Bronchial epithelial cell (primary cell): ENCODE data around the gene NRXN3. TPM values are rescaled to one million over a fixed set of nuclear protein-coding genes. Genes with fewer than 3 reads are reported as not detected.
A peak's percentile ranks its signal among the peaks of the same experiment; 100 is the strongest.

Experiments
- DNase-seq: peaks from one replicate; pipeline ENCODE4 v3.0.0-alpha.2; 2010; ENCODE audit warnings: low read depth
- FAIRE-seq: peaks from 2 replicates; lab custom pipeline; 2011; peaks lifted over from hg19 to GRCh38; lab: Jason Lieb, UNC
- H3K27me3 ChIP-seq: 2 replicates; pipeline ENCODE4 v1.5.1; 2011; ENCODE audit warnings: low read length; ENCODE audit not compliant: control insufficient read depth, insufficient read depth
- H3K36me3 ChIP-seq: 2 replicates; pipeline ENCODE4 v1.5.1; 2011; ENCODE audit warnings: low read length; ENCODE audit not compliant: control insufficient read depth, insufficient read depth
- H3K4me3 ChIP-seq: 2 replicates; pipeline ENCODE4 v1.5.1; 2011; ENCODE audit warnings: mild to moderate bottlenecking, low read depth, low read length, control low read depth
- total RNA-seq: library from RNA; depleted of rRNA; stranded (reverse); fragments of >200 nt; gene quantifications from 2 replicates; pipeline ENCODE4 v1.2.1, GENCODE V29; 2014
- TF ChIP-seq, protein P1 (sequence below): IDR thresholded peaks from 2 replicates; pipeline ENCODE4 v1.5.1; 2011; ENCODE audit warnings: mild to moderate bottlenecking, moderate library complexity, low read length, control low read depth, inconsistent platforms; ENCODE audit not compliant: insufficient read depth, severe bottlenecking

Gene NRXN3
- under 0.01 TPM in 1 of 2 replicates, not detected in the other for total RNA-seq

DNA sequence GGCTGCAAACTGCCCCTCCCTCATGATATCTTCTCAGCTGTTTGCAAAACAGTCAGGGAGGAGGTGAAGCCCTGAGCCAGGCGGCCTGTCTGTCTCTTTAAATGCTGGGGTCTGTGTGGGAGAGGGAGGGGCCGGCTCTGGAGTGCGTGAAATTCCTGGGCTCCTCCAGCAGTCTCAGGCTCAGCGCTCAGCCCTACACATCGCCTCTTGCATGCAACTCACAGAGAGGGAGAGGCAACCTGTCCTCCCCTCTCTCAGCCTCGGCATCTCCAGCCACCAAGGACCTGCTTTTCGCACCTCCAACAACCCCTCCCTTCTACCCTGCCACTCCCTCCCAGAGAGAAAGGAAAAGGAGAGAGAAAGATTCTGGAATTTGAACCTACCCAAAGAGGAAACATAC lies at the start of gene NRXN3:
TSS of gene NRXN3 (plus strand) at position 171 of the 400 bp plus-strand sequence. CDS start 72,721 bp downstream, outside the sequence.
- FAIRE-seq (no peak), DNase-seq (peak; percentile 4)
- H3K4me3 ChIP-seq = no peak within 1 kb of the TSS
- peaks cover 7% of the 10 kb centered on the region for H3K27me3 ChIP-seq
- TF ChIP-seq, protein P1, sequence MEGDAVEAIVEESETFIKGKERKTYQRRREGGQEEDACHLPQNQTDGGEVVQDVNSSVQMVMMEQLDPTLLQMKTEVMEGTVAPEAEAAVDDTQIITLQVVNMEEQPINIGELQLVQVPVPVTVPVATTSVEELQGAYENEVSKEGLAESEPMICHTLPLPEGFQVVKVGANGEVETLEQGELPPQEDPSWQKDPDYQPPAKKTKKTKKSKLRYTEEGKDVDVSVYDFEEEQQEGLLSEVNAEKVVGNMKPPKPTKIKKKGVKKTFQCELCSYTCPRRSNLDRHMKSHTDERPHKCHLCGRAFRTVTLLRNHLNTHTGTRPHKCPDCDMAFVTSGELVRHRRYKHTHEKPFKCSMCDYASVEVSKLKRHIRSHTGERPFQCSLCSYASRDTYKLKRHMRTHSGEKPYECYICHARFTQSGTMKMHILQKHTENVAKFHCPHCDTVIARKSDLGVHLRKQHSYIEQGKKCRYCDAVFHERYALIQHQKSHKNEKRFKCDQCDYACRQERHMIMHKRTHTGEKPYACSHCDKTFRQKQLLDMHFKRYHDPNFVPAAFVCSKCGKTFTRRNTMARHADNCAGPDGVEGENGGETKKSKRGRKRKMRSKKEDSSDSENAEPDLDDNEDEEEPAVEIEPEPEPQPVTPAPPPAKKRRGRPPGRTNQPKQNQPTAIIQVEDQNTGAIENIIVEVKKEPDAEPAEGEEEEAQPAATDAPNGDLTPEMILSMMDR = no peak
- H3K36me3 ChIP-seq = no peaks in the 10 kb centered on the region

DNA sequence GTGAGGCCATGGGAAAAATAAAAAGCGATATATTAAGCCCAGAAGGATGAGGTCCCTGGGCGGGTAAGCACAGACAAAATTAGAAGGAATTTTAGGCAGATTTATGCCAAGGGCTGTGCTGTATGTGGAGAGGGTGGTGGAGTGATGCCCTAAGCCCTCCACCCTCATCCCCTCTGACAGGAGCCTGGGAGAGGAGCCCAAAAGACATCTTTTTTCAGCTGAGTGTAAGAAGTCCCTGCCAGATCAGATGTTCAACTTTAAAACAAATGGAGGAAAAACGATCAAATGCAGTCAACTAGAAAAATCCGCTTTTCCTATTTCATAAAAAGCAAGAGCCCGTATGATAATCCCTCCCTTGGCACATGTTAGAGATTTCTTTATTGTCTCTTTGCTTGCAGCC lies 47.7 kb upstream of the NRXN3 start:
- Histone ChIP-seq H3K4me3 (no peak overlapping the region), H3K36me3 (no peaks in the 10 kb centered on the region), H3K27me3 (no peaks in the 10 kb centered on the region)
- TF ChIP-seq, protein P1 = no peak
- FAIRE-seq (no peak), DNase-seq (no peak)

DNA sequence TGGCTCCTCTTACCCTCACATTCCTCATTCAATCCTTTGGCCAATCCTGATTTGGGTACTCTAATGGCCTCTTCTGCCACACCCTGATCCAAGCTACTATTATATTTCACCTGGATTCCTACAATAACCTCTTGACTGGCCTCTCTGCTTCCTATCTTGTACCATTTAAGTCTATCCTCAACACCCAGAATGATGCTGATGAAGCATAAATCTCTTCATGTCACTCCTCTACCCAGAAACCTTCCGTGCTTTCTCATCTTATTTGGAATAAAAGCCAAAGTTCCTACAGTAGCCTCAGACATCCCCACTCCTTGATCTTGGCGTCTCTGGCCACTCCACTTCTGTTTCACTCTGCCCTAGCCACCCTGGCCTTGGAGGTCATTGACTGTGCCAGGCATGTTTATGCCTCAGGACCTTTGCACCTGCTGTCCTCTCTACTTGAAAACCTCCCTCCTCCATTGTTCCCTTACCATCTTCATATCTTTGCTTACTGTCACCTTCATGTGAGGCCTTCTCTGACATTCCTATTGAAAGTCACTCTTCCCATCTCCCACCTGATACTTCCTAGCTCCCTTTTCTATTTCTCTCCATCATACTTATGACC lies 46.4 kb upstream of the NRXN3 start:
- TF ChIP-seq, protein P1 = no peak
- H3K4me3 ChIP-seq = no peak overlapping the region
- FAIRE-seq (peak; percentile 68), DNase-seq (no peak)
- no peaks in the 10 kb centered on the region for H3K27me3 ChIP-seq
- no peaks in the 10 kb centered on the region for H3K36me3 ChIP-seq

DNA sequence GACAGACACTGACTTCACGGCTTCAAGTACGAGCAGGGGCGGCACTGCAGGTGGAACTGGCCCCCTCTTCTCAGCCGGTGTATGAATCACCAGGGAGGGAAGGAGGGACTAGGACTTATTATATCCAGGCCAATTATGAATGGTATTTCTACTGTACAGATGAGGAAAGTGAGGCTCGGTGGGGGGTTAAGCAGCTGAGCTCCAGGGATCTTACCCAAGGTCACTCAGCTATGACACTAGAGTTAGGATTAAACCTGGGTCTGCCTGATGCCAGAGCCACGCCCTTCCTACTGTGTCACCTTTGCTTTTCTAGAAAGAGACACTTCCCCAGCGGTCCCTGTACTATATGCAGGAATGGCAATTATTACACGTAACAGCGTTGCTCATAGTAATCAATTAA lies 42.2 kb upstream of the NRXN3 start:
- FAIRE-seq (no peak), DNase-seq (no peak)
- no peaks in the 10 kb centered on the region for H3K27me3 ChIP-seq
- H3K4me3 ChIP-seq = no peak overlapping the region
- H3K36me3 ChIP-seq = no peaks in the 10 kb centered on the region
- TF ChIP-seq, protein P1 = no peak

DNA sequence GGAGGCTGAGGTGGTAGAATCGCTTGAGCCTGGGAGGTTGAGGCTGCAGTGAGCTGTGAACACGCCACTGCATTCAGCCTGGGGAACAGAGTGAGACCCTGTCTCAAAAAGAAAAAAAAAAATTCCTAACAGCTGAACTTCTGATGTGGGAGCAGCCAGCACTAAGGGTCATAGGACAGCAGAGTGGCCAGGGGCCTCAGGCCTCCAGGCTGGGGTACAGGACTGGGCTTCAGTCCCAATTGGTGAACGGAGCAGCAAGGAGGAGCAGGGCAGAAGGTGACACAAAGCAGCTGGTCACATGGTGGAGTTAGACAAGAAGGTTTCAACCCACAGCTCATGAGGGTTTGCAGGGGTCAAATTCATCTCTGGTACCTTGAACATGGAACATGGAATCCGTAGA lies 40.8 kb upstream of the NRXN3 start:
- H3K36me3 ChIP-seq = no peaks in the 10 kb centered on the region
- FAIRE-seq (no peak), DNase-seq (no peak)
- no peak overlapping the region for H3K4me3 ChIP-seq
- TF ChIP-seq, protein P1 = no peak
- no peaks in the 10 kb centered on the region for H3K27me3 ChIP-seq

DNA sequence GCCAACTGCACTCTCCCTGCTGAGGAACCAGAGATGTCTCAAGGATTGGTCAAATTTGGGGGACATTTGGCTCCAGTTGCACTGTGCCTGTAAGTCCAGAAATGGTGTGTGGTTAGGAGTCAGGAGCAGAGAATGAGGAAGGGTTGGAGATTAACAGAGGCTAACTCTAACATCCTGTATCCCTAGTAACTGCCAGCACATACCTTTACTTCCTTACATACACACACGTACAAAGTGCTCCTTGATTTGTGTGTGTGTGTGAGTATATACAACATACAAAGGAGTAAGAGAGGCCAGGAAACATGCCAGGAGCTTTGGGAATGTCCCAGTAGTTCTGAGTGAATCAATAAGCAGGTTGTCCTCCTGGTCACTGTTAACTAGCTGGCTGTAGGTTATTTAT lies 39.8 kb upstream of the NRXN3 start:
- TF ChIP-seq, protein P1 = no peak
- Histone ChIP-seq H3K4me3 (no peak overlapping the region), H3K36me3 (no peaks in the 10 kb centered on the region), H3K27me3 (no peaks in the 10 kb centered on the region)
- DNase-seq (peak; percentile 76), FAIRE-seq (no peak)
